Loucy (cell line): ENCODE data around the gene NCK1.

Source experiments
- H2AFZ ChIP-seq: fragments of 200-600 bp; sonication (generic); 2 replicates; pipeline ENCODE4 v1.6.0; 2016; ENCODE audit warnings: antibody characterized with exemption, mild to moderate bottlenecking, low read length, moderate library complexity
- H3F3A ChIP-seq: fragments of 200-600 bp; 2 replicates; pipeline ENCODE4 v1.6.0; 2016; ENCODE audit warnings: antibody characterized with exemption, low read depth, mild to moderate bottlenecking
- H3K27me3 ChIP-seq: fragments of 200-600 bp; sonication (generic); 2 replicates; pipeline ENCODE4 v1.6.1; 2014; ENCODE audit warnings: low read length, mild to moderate bottlenecking; ENCODE audit not compliant: insufficient read depth, poor library complexity, severe bottlenecking
- H3K36me3 ChIP-seq: fragments of 200-600 bp; sonication (generic); 2 replicates; pipeline ENCODE4 v1.6.1; 2016; ENCODE audit warnings: low read length; ENCODE audit not compliant: insufficient read depth
- H3K4me1 ChIP-seq: fragments of 200-600 bp; sonication (generic); 2 replicates; pipeline ENCODE4 v1.5.1; 2014; ENCODE audit warnings: low read length, mild to moderate bottlenecking; ENCODE audit not compliant: insufficient read depth, poor library complexity, severe bottlenecking
- H3K4me2 ChIP-seq: fragments of 200-600 bp; sonication (generic); 2 replicates; pipeline ENCODE4 v1.6.0; 2014; ENCODE audit warnings: antibody characterized with exemption, low read length, low read depth, mild to moderate bottlenecking; ENCODE audit not compliant: poor library complexity, severe bottlenecking
- H3K4me3 ChIP-seq: fragments of 200-600 bp; sonication (generic); 2 replicates; pipeline ENCODE4 v1.5.1; 2014; ENCODE audit warnings: low read length, mild to moderate bottlenecking, mixed read lengths; ENCODE audit not compliant: poor library complexity, severe bottlenecking
- H3K79me2 ChIP-seq: fragments of 200-600 bp; sonication (generic); 2 replicates; pipeline ENCODE4 v1.6.1; 2014; ENCODE audit warnings: low read length; ENCODE audit not compliant: insufficient read depth
- H3K9ac ChIP-seq: fragments of 200-600 bp; sonication (generic); 2 replicates; pipeline ENCODE4 v1.6.0; 2014; ENCODE audit warnings: mild to moderate bottlenecking, low read depth, low read length, moderate library complexity; ENCODE audit not compliant: poor library complexity, severe bottlenecking
- H3K9me2 ChIP-seq: fragments of 200-600 bp; sonication (generic); replicated peaks from 2 replicates; pipeline ENCODE4 v1.6.1; 2016; ENCODE audit warnings: low read depth, low read length, mixed read lengths
- H3K9me3 ChIP-seq: fragments of 200-600 bp; sonication (generic); 2 replicates; pipeline ENCODE4 v1.6.1; 2014; ENCODE audit warnings: mild to moderate bottlenecking, antibody characterized with exemption, low read length, low read depth; ENCODE audit not compliant: insufficient read depth
- H4K20me1 ChIP-seq: fragments of 200-600 bp; sonication (generic); 2 replicates; pipeline ENCODE4 v1.6.0; 2014; ENCODE audit warnings: antibody characterized with exemption, low read length, mild to moderate bottlenecking; ENCODE audit not compliant: insufficient read depth, poor library complexity, severe bottlenecking
- CTCF ChIP-seq: fragments of 200-600 bp; sonication (generic); conservative IDR thresholded peaks from 2 replicates; pipeline ENCODE4 v1.5.1; 2014; ENCODE audit warnings: mild to moderate bottlenecking, antibody characterized with exemption, low read length
- EZH2phosphoT487 ChIP-seq: fragments of 200-600 bp; IDR thresholded peaks from 2 replicates; pipeline ENCODE4 v1.6.1; 2018; ENCODE audit warnings: antibody characterized with exemption, mild to moderate bottlenecking, moderate library complexity, borderline replicate concordance

The NCK1 gene

DNA sequence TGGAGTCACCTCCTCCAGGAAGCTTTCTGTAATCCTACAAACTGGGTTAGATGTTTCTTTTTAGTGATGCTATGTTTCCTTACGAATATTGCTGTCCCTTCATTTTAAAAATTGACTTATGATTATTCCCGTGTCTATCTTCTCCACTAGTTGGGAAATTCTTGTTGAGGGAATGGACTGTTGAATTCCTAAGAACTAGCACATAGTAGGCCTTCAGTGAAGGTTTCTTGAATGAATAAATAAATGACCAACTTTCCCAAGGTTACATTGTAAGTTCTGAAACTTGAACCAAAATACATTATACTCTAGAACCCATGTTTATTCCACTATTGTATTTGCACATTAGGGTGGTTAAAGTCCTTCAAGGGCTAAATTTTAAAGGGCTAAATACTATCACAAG, 95.0 kb downstream of the NCK1 start:
- no peak overlapping the region for H3K9ac ChIP-seq
- H3K9me3 ChIP-seq = no peaks in the 10 kb centered on the region
- H2AFZ ChIP-seq = no peak overlapping the region
- TF ChIP-seq EZH2phosphoT487 (no peak), CTCF (no peak)
- no peaks in the 10 kb centered on the region for H4K20me1 ChIP-seq
- H3K4me1 ChIP-seq = no peaks in the 10 kb centered on the region
- H3K9me2 ChIP-seq = no peaks in the 10 kb centered on the region
- H3K27me3 ChIP-seq = no peaks in the 10 kb centered on the region
- H3K79me2 ChIP-seq = 0 out of 2 replicates have a peak, but pooled peaks cover under 1% of the 10 kb centered on the region
- H3K4me2 ChIP-seq = no peak overlapping the region
- no peaks in the 10 kb centered on the region for H3F3A ChIP-seq
- H3K4me3 ChIP-seq = no peak overlapping the region
- H3K36me3 ChIP-seq = peaks cover 2% of the 10 kb centered on the region; the same call in 1 of the 2 replicates

GRCh38 chr3:136957751-136958288, 95.8 kb downstream of the NCK1 start, which contains the start of gene IL20RB:
IL20RB (plus strand) TSS chr3:136957983; CDS start chr3:136958114, 131 bp downstream.
- Histone ChIP-seq H3K4me1 (no peaks in the 10 kb centered on the region), H3K27me3 (no peaks in the 10 kb centered on the region), H2AFZ (no peak within 1 kb of the TSS), H3K9me3 (no peaks in the 10 kb centered on the region), H3K4me2 (no peak within 1 kb of the TSS), H3F3A (no peaks in the 10 kb centered on the region), H4K20me1 (no peaks in the 10 kb centered on the region), H3K9ac (no peak within 1 kb of the TSS), H3K36me3 (peaks cover 2% of the 10 kb centered on the region; the same call in 1 of the 2 replicates), H3K4me3 (no peak within 1 kb of the TSS), H3K79me2 (no peaks in the 10 kb centered on the region), H3K9me2 (no peaks in the 10 kb centered on the region)
- TF ChIP-seq EZH2phosphoT487 (no peak), CTCF (no peak)

DNA sequence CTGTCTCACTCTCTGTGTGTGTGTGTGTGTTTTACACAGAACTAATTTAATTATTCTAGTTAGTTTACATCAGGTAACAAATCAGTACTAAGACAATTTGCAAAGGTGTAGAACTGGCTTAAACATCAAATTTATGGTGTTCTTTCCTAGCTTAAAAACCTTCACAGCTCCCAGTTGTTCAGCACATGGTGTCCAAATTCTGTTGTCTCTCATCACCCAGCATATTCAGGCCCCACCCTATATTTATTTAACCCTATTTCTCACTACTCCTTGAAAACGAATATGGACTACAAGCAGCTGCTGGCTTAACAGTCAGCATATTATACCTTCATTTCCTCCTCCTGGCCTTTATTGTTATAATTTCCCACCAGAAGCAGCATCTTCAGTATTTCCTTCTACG, 96.9 kb downstream of the NCK1 start:
- no peak for TF ChIP-seq EZH2phosphoT487
- no peak for TF ChIP-seq CTCF
- no peaks in the 10 kb centered on the region for H3K27me3 ChIP-seq
- no peak overlapping the region for H3K4me3 ChIP-seq
- H3K9me3 ChIP-seq = no peaks in the 10 kb centered on the region
- H2AFZ ChIP-seq = no peak overlapping the region
- no peaks in the 10 kb centered on the region for H3F3A ChIP-seq
- peaks cover 2% of the 10 kb centered on the region; the same call in 1 of the 2 replicates for H3K36me3 ChIP-seq
- H3K9me2 ChIP-seq = no peaks in the 10 kb centered on the region
- H3K4me2 ChIP-seq = no peak overlapping the region
- no peaks in the 10 kb centered on the region for H4K20me1 ChIP-seq
- no peaks in the 10 kb centered on the region for H3K4me1 ChIP-seq
- no peaks in the 10 kb centered on the region for H3K79me2 ChIP-seq
- H3K9ac ChIP-seq = no peak overlapping the region
